Parathyroid adenoma (tissue), 2 donors: ENCODE results near the gene KCTD17.

ENCODE experiments used
- H2AFZ ChIP-seq: fragments of 300-600 bp; sonication (generic); one replicate; pipeline ENCODE4 v1.7.0; 2017; ENCODE audit warnings: antibody characterized with exemption, mild to moderate bottlenecking
- H3K27ac ChIP-seq: fragments of 300-600 bp; sonication (generic); one replicate; pipeline ENCODE4 v1.7.0; 2017
- H3K27me3 ChIP-seq: fragments of 300-600 bp; sonication (generic); one replicate; pipeline ENCODE4 v1.7.0; 2017; ENCODE audit warnings: low read length; ENCODE audit not compliant: control insufficient read depth, insufficient read depth
- H3K36me3 ChIP-seq: fragments of 300-600 bp; sonication (generic); one replicate; pipeline ENCODE4 v1.7.0; 2017; ENCODE audit warnings: low read length; ENCODE audit not compliant: control insufficient read depth, insufficient read depth
- H3K4me1 ChIP-seq: fragments of 300-600 bp; sonication (generic); one replicate; pipeline ENCODE4 v1.7.0; 2017; ENCODE audit warnings: control low read depth
- H3K4me2 ChIP-seq: fragments of 300-600 bp; sonication (generic); one replicate; pipeline ENCODE4 v1.7.0; 2017; ENCODE audit warnings: low read length
- H3K4me3 ChIP-seq: fragments of 300-600 bp; sonication (generic); one replicate; pipeline ENCODE4 v1.7.0; 2017; ENCODE audit warnings: low read depth, low read length
- H3K79me2 ChIP-seq: fragments of 300-600 bp; sonication (generic); one replicate; pipeline ENCODE4 v1.7.0; 2017; ENCODE audit warnings: control low read depth
- H3K9ac ChIP-seq: fragments of 300-600 bp; sonication (generic); one replicate; pipeline ENCODE4 v1.7.0; 2017; ENCODE audit warnings: mild to moderate bottlenecking
- H3K9me3 ChIP-seq: fragments of 300-600 bp; sonication (generic); one replicate; pipeline ENCODE4 v1.7.0; 2017; ENCODE audit warnings: low read length; ENCODE audit not compliant: control insufficient read depth
- TF ChIP-seq, protein P1 (sequence below): fragments of 300-600 bp; sonication (generic); IDR thresholded peaks from one replicate; pipeline ENCODE4 v1.7.0; 2017; ENCODE audit warnings: antibody characterized with exemption, mild to moderate bottlenecking
- donor health status: primary hyperparathyroidism.

The KCTD17 gene

DNA sequence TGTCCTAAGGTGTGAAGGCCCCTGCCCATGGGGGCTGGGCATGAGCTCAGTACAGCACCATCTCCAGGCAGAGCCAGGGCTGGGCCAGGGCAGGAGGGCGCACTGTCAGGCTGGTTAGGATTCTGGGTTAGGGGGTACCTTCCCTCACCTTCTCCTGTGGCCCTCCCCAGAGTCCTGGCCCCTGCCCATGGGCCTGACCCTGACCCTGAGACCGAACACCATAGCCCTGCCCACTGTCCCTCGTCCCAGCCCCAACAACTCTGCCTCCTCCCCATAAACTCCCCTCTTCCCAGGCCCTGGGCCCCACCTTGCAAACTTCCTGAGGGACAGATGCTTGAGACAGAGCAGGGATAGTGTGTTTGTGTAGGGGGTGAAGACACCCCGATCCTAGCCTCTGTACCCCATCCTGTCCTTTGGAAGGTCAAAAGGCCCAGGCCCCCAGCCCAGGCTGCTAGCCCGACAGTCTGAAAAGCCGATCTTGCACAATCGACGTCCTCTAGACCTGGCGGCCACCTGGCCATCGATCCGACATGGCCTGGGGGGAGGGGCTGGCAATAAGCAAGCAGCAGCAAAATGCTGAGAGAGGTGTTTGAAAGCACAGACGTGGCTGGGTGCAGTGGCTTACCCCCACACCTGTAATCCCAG is 60.7 kb downstream of the KCTD17 start:
- TF ChIP-seq, protein P1, sequence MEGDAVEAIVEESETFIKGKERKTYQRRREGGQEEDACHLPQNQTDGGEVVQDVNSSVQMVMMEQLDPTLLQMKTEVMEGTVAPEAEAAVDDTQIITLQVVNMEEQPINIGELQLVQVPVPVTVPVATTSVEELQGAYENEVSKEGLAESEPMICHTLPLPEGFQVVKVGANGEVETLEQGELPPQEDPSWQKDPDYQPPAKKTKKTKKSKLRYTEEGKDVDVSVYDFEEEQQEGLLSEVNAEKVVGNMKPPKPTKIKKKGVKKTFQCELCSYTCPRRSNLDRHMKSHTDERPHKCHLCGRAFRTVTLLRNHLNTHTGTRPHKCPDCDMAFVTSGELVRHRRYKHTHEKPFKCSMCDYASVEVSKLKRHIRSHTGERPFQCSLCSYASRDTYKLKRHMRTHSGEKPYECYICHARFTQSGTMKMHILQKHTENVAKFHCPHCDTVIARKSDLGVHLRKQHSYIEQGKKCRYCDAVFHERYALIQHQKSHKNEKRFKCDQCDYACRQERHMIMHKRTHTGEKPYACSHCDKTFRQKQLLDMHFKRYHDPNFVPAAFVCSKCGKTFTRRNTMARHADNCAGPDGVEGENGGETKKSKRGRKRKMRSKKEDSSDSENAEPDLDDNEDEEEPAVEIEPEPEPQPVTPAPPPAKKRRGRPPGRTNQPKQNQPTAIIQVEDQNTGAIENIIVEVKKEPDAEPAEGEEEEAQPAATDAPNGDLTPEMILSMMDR: no peak
- Histone ChIP-seq H2AFZ (no peak overlapping the region), H3K9me3 (no peaks in the 10 kb centered on the region), H3K4me1 (no peaks in the 10 kb centered on the region), H3K27ac (no peak overlapping the region), H3K4me2 (no peak overlapping the region), H3K27me3 (no peaks in the 10 kb centered on the region), H3K36me3 (no peaks in the 10 kb centered on the region), H3K79me2 (no peaks in the 10 kb centered on the region), H3K4me3 (no peak overlapping the region), H3K9ac (no peak overlapping the region)
